SU-DHL-6 (cell line): ENCODE results near the gene MTG2.

ENCODE experiments used
- EZH2phosphoT487 ChIP-seq: fragments of 200-600 bp; sonication (generic), shearing (Covaris generic); conservative IDR thresholded peaks from 2 replicates; pipeline ENCODE4 v1.6.1; 2018; ENCODE audit warnings: mild to moderate bottlenecking, antibody characterized with exemption, low read length, moderate library complexity, mixed read lengths
- TF ChIP-seq, protein P1 (sequence below): fragments of 200-600 bp; sonication (generic); IDR thresholded peaks from one replicate; pipeline ENCODE4 v1.5.1; 2017; ENCODE audit warnings: antibody characterized with exemption, mild to moderate bottlenecking, low read length, moderate library complexity; ENCODE audit not compliant: insufficient read depth, poor library complexity, severe bottlenecking

DNA sequence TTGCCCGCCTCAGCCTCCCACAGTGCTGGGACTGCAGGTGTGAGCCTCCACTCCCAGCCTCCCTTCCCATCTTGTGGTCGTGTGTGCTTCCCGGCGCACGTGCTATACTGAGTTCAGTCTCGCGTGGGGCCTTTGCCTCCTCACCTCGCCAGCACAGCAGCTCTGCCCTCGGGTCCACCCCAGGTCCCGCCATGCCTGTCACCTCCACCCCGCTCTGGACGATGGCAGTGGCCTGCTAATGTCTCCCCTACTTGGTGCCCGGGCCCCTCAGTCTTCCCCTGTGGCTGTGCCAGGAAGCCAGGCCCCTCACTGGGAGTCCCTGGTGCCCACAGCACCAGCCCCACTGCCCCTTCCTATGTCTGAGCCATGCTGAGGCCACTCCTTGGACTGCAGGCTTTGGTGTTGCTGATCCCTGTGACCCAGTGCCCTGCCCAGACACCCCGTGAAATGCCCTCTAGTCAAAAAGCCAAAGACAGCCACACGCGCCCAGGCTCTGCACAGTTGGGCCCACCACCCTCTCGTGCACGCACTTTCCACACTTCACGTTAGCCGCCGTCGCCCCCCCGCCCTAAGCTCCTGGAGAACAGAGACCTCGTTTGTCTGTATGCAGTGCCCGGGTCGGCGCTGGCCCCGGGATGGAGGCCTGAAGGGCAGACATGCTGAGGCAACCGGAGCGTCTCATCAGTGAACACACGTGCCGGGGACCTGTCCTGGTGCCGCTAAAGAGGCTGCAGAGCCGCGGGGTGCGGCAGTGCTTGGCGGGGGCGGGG is 23.0 kb downstream of the MTG2 start:
- TF ChIP-seq, protein P1, sequence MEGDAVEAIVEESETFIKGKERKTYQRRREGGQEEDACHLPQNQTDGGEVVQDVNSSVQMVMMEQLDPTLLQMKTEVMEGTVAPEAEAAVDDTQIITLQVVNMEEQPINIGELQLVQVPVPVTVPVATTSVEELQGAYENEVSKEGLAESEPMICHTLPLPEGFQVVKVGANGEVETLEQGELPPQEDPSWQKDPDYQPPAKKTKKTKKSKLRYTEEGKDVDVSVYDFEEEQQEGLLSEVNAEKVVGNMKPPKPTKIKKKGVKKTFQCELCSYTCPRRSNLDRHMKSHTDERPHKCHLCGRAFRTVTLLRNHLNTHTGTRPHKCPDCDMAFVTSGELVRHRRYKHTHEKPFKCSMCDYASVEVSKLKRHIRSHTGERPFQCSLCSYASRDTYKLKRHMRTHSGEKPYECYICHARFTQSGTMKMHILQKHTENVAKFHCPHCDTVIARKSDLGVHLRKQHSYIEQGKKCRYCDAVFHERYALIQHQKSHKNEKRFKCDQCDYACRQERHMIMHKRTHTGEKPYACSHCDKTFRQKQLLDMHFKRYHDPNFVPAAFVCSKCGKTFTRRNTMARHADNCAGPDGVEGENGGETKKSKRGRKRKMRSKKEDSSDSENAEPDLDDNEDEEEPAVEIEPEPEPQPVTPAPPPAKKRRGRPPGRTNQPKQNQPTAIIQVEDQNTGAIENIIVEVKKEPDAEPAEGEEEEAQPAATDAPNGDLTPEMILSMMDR = no peak
- no peak for TF ChIP-seq EZH2phosphoT487
